Ovary (tissue), 9 donors: ENCODE data around the gene HUWE1. TPM values are rescaled to one million over a fixed set of nuclear protein-coding genes. Genes with fewer than 3 reads are reported as not detected.

ENCODE experiments used
- DNase-seq, 5 donors: peaks; one replicate each; pipeline ENCODE4 v3.0.0-alpha.2; 2019 to 2020
- H3K27ac ChIP-seq, 2 donors: fragments of 200-600 bp; one replicate each; pipeline versions ENCODE4 v1.5.1 to v1.8.0; 2019 to 2022
- H3K27me3 ChIP-seq: fragments of 200-600 bp; one replicate; pipeline ENCODE4 v1.8.0; 2022
- H3K36me3 ChIP-seq: fragments of 200-600 bp; sonication (generic); one replicate; pipeline ENCODE4 v1.5.1; 2019
- H3K4me1 ChIP-seq: one replicate; pipeline ENCODE4 v1.8.1; 2013; ENCODE audit warnings: mild to moderate bottlenecking, moderate library complexity; ENCODE audit not compliant: insufficient read depth
- H3K4me3 ChIP-seq: fragments of 200-600 bp; sonication (generic); one replicate; pipeline ENCODE4 v1.5.1; 2017
- H3K9me3 ChIP-seq, 2 donors: fragments of 200-600 bp in 1 of 2; sonication (generic) in 1 of 2; one replicate each; pipeline versions ENCODE4 v1.5.1 to v1.8.1; 2013 to 2019; ENCODE audit warnings: mild to moderate bottlenecking in 1 of 2, moderate library complexity in 1 of 2
- CTCF ChIP-seq, 3 donors: fragments of 450-650 bp in 2 of 3; fragments of 200-600 bp in 1 of 3; IDR thresholded peaks; one replicate each; pipeline versions ENCODE4 v1.5.1 to v1.8.0; 2016 to 2022; ENCODE audit warnings: antibody characterized with exemption in 3 of 3, mild to moderate bottlenecking in 1 of 3
- EP300 ChIP-seq: sonication (generic); formaldehyde crosslinking; IDR thresholded peaks from one replicate; pipeline ENCODE4 v1.6.1; 2017; ENCODE audit warnings: antibody characterized with exemption
- POLR2A ChIP-seq: fragments of 450-650 bp; IDR thresholded peaks from one replicate; pipeline ENCODE4 v1.6.1; 2017; ENCODE audit warnings: antibody characterized with exemption, mild to moderate bottlenecking, moderate library complexity
- WGBS, 3 donors: extraction: QIAGEN DNeasy Blood & Tissue Kit in 1 of 3; methylation state at CpG; one replicate each; pipeline versions ENCODE4 v1.1.5 to v1.1.7; 2013 to 2017; 5-methylcytosine and 5-hydroxymethylcytosine counted together
- intact Hi-C, 4 donors: fragments of 100-400 bp; cut with DNase I; formaldehyde crosslinking; loops; one replicate each; pipeline versions ENCODE4 v1.11.0 to v1.15.1; 2022 to 2023
- polyA plus RNA-seq, 2 donors: library from polyadenylated mRNA; stranded (reverse); fragments of 200-250 nt in 1 of 2; fragments of 350-450 nt in 1 of 2; fragmentation: Illumina TruSeq in 1 of 2; extraction: RNeasy Lipid Tissue Mini Kit (QIAGEN cat#74804) in 1 of 2; gene quantifications; one replicate each; pipeline ENCODE4 v1.2.3, GENCODE V29; 2013 to 2014
- total RNA-seq, 7 donors: library from RNA; depleted of rRNA in 2 of 7; stranded (reverse); fragments of >200 nt in 2 of 7; fragmentation: NEBNext Ultra II Directional in 3 of 7; extraction: Animal tissue kit (Norgen Biotek cat#: 25700) in 3 of 7; gene quantifications; one replicate each; pipeline versions ENCODE4 v1.1.0 to v1.2.4, GENCODE V29; 2016 to 2023
- donor health status: DM: no; HTN: no; CAD: no; lungs with moderate emphysema.
- donor health status: DM: no; HTN: no; CAD: no.
- donor health status: Bipolar disorder and iron deficiency.
- donor health status: DM: yes; HTN: yes; CAD: no.
- donor health status: DM: no; HTN: no; CAD: no.
- donor health status: DM: yes; HTN: yes; CAD: no.

HUWE1 gene
- total and polyA plus RNA-seq, 9 donors, result 58.2 to 198 (median 188) TPM

- Histone ChIP-seq H3K36me3 (no peaks in the 10 kb centered on the region), H3K4me3 (no peak overlapping the region), H3K4me1 (no peaks in the 10 kb centered on the region), H3K9me3 (no peaks in the 10 kb centered on the region), H3K27ac (no peak overlapping the region), H3K27me3 (no peaks in the 10 kb centered on the region)
- DNase-seq, result no peak
- TF ChIP-seq CTCF (IDR thresholded peaks at IDR 0.05) (no peak), EP300 (no peak), POLR2A (no peak)
- WGBS, 3 donors, result 86 to 93% (median 91%) methylated on average over 2 of the region's 2 CpGs
- intact Hi-C loops, result no loop called here
Measured at GRCh38 chrX:53622431-53622830, 64.1 kb downstream of the HUWE1 start.

- TF ChIP-seq EP300 (no peak), CTCF (IDR thresholded peaks at IDR 0.05) (no peak), POLR2A (no peak)
- WGBS, 3 donors, result 60 to 75% (median 72%) methylated on average over 4 of the region's 4 CpGs
- Histone ChIP-seq H3K27me3 (no peaks in the 10 kb centered on the region), H3K27ac (no peak overlapping the region), H3K36me3 (no peaks in the 10 kb centered on the region), H3K4me1 (no peaks in the 10 kb centered on the region), H3K9me3 (no peaks in the 10 kb centered on the region), H3K4me3 (no peak overlapping the region)
- DNase-seq, result no peak
- intact Hi-C loops, result no loop called here
Measured at GRCh38 chrX:53621418-53621986, 65.0 kb downstream of the HUWE1 start.

- no peaks in the 10 kb centered on the region for H3K27me3 ChIP-seq
- H3K9me3 ChIP-seq, result no peaks in the 10 kb centered on the region
- no peak for TF ChIP-seq POLR2A
- TF ChIP-seq CTCF (IDR thresholded peaks at IDR 0.05), result no peak
- no peak for TF ChIP-seq EP300
- no peaks in the 10 kb centered on the region for H3K4me1 ChIP-seq
- 60 to 67% (median 60%) methylated on average over 6 of the region's 6 CpGs for WGBS, 3 donors
- no peak overlapping the region for H3K4me3 ChIP-seq
- H3K27ac ChIP-seq, result no peak overlapping the region
- intact Hi-C loops, result no loop called here
- no peak for DNase-seq
- H3K36me3 ChIP-seq, result no peaks in the 10 kb centered on the region
Measured at GRCh38 chrX:53616946-53617345, 69.6 kb downstream of the HUWE1 start.

GRCh38 chrX:53606456-53606855 is 80.1 kb downstream of the HUWE1 start:
- intact Hi-C loops, result no loop called here
- Histone ChIP-seq H3K27ac (no peak overlapping the region), H3K9me3 (no peaks in the 10 kb centered on the region), H3K27me3 (no peaks in the 10 kb centered on the region), H3K4me3 (no peak overlapping the region), H3K4me1 (no peaks in the 10 kb centered on the region), H3K36me3 (no peaks in the 10 kb centered on the region)
- DNase-seq, result no peak
- 90 to 96% (median 91%) methylated on average over 2 of the region's 2 CpGs for WGBS, 3 donors
- TF ChIP-seq EP300 (no peak), CTCF (IDR thresholded peaks at IDR 0.05) (no peak), POLR2A (no peak)
